ENCODE results near the gene TMEM18. TPM values are rescaled to one million over a fixed set of nuclear protein-coding genes. Genes with fewer than 3 reads are reported as not detected.

The TMEM18 gene
- total RNA-seq, 1 donor from 2014 or later = 37.1 TPM

DNA sequence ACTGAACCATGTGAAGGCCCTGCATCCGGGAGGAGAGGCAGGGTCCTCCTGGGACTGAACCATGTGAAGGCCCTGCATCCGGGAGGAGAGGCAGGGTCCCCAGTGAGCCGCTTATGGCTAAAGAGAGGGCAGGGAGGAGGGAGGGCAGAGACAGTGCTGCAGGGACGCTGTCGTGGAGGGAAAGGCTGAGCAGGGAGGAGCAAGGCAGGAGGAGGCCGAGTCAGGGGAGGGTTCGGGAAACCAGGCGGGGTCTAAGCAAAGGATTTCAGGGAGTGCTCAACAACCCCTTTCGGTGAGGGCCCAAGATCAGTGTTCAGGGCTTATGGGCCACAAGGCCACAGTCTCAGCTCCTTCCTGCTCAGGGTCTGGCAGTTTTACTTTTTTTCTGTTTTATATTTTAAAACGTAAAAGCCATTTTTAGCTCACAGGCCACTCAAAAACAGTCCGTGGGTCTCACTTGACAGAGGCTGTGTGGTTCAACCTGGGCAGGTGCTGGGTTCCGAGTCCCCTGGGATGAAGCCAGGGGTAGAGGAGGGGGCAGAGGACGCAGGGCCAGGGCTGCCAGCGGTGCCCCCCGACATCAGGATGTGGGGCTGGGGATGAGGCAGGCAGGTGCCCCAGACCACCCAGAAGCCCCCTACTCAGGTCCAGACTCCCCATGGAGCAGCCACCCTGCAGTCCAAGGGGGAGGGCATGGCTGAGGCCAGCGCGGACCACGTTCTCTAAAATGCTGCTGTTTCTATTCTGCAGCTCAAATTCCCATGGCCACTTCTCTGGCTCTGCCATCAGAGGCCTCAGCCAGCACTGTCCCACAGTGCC, 5.2 kb downstream of the TMEM18 start:
- no peak for DNase-seq (ENCODE audit: low spot score in 2 of 2, unreplicated experiment in 2 of 2)
- no peaks in the 10 kb centered on the region for H3K27me3 Mint-ChIP-seq (ENCODE audit: low read depth)
- H3K36me3 Mint-ChIP-seq = peaks cover 23% of the 10 kb centered on the region
- H3K4me3 Mint-ChIP-seq = no peak overlapping the region
- H3K27ac Mint-ChIP-seq = no peak overlapping the region
- no peaks in the 10 kb centered on the region for H3K9me3 Mint-ChIP-seq
- H3K4me1 Mint-ChIP-seq = peaks cover 17% of the 10 kb centered on the region
- TF ChIP-seq, protein P1, sequence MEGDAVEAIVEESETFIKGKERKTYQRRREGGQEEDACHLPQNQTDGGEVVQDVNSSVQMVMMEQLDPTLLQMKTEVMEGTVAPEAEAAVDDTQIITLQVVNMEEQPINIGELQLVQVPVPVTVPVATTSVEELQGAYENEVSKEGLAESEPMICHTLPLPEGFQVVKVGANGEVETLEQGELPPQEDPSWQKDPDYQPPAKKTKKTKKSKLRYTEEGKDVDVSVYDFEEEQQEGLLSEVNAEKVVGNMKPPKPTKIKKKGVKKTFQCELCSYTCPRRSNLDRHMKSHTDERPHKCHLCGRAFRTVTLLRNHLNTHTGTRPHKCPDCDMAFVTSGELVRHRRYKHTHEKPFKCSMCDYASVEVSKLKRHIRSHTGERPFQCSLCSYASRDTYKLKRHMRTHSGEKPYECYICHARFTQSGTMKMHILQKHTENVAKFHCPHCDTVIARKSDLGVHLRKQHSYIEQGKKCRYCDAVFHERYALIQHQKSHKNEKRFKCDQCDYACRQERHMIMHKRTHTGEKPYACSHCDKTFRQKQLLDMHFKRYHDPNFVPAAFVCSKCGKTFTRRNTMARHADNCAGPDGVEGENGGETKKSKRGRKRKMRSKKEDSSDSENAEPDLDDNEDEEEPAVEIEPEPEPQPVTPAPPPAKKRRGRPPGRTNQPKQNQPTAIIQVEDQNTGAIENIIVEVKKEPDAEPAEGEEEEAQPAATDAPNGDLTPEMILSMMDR (IDR thresholded peaks at IDR 0.05; ENCODE audit: unreplicated experiment) = no peak

DNA sequence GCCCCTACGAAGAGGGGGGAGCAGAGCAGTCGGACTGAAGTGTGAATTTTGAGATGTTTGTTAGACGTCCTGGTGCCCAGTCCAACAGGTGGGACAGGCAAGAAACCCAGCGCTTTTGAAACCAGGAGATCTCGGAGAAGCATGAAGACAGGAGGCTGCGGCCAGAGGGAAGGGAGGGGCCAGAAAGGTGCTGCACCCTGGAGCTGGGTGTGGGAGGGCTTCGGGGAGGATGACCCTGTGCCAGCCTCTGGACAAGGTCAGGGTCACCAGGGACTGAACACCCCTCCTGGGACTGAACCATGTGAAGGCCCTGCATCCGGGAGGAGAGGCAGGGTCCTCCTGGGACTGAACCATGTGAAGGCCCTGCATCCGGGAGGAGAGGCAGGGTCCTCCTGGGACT, 6.1 kb downstream of the TMEM18 start:
- no peak for DNase-seq (ENCODE audit: low spot score in 2 of 2, unreplicated experiment in 2 of 2)
- Mint-ChIP-seq H3K9me3 (peaks cover 2% of the 10 kb centered on the region), H3K36me3 (peaks cover 30% of the 10 kb centered on the region), H3K4me3 (no peak overlapping the region), H3K27ac (no peak overlapping the region), H3K4me1 (peaks cover 11% of the 10 kb centered on the region), H3K27me3 (ENCODE audit: low read depth) (no peaks in the 10 kb centered on the region)
- TF ChIP-seq, protein P1 (IDR thresholded peaks at IDR 0.05; ENCODE audit: unreplicated experiment) = no peak

DNA sequence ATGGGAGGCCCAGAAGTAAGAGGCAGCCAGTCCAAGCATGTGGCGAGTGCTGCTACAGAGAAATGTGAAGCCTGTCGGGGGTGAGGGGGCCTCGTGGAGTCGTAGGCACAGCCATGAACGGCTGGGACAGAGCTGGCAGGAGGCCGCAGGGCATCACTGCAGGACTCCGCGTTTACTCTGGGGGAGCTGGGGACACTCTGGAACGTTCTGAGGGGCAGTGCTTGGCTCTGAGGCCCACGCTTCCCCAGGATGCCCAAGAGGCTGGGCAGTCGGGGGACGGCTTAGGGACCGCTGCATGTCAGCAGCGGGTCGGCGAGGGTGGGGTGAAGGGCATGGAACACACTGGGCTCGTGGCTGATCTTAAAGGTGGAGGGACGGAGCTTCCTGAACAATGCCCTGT, 6.6 kb downstream of the TMEM18 start:
- DNase-seq (ENCODE audit: low spot score in 2 of 2, unreplicated experiment in 2 of 2) = no peak
- H3K9me3 Mint-ChIP-seq = peaks cover 5% of the 10 kb centered on the region
- peaks cover 35% of the 10 kb centered on the region for H3K36me3 Mint-ChIP-seq
- TF ChIP-seq, protein P1 (IDR thresholded peaks at IDR 0.05; ENCODE audit: unreplicated experiment) = no peak
- no peak overlapping the region for H3K4me3 Mint-ChIP-seq
- H3K4me1 Mint-ChIP-seq = peaks cover 7% of the 10 kb centered on the region
- H3K27me3 Mint-ChIP-seq (ENCODE audit: low read depth) = no peaks in the 10 kb centered on the region
- H3K27ac Mint-ChIP-seq = no peak overlapping the region

DNA sequence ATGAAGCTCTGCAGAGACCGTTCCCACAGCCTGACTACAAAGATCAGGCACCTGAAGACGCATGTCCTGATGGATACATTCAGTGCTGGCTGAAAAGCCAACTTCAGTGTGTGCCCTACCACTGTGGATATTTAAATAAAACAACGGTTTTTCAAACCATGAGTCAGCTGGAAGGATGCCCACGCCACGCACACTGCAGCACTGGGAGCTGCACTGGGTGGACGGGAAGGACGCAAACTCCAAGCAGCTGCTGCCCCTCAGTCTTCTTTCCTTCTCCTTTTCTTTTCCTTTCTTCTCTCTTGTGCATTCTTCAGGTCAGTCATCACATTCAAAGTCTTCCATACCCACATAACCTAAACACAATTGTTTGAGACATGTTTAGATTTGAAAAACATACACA, 7.9 kb downstream of the TMEM18 start:
- Mint-ChIP-seq H3K4me1 (peaks cover 4% of the 10 kb centered on the region), H3K4me3 (no peak overlapping the region), H3K27me3 (ENCODE audit: low read depth) (no peaks in the 10 kb centered on the region), H3K9me3 (peaks cover 15% of the 10 kb centered on the region), H3K36me3 (peaks cover 47% of the 10 kb centered on the region), H3K27ac (no peak overlapping the region)
- TF ChIP-seq, protein P1 (IDR thresholded peaks at IDR 0.05; ENCODE audit: unreplicated experiment) = no peak
- DNase-seq (ENCODE audit: low spot score in 2 of 2, unreplicated experiment in 2 of 2) = no peak

DNA sequence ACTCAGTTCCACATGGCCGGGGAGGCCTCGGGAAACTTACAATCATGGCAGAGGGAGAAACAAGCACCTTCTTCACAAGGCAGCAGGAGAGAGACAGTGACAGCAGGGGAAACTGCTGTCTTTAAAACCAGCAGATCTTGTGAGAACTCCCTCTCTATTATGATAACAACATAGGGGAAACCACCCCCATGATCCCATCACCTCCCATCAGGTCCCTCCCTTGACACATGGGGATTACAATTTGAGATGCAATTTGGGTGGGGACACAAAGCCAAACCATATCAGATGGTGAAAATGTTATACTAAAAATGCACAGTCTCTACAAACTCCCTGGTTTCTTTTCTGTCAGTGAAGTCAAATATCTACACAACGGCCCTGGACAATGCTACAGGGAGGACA, 9.2 kb downstream of the TMEM18 start:
- DNase-seq (ENCODE audit: low spot score in 2 of 2, unreplicated experiment in 2 of 2) = no peak
- H3K9me3 Mint-ChIP-seq = peaks cover 15% of the 10 kb centered on the region
- peaks cover 59% of the 10 kb centered on the region for H3K36me3 Mint-ChIP-seq
- no peaks in the 10 kb centered on the region for H3K27me3 Mint-ChIP-seq (ENCODE audit: low read depth)
- peaks cover under 1% of the 10 kb centered on the region for H3K4me1 Mint-ChIP-seq
- TF ChIP-seq, protein P1 (IDR thresholded peaks at IDR 0.05; ENCODE audit: unreplicated experiment) = no peak
- no peak overlapping the region for H3K4me3 Mint-ChIP-seq
- H3K27ac Mint-ChIP-seq = no peak overlapping the region
